ENCODE measurements around the gene PKDREJ.

- no peak for TF ChIP-seq CTCF (IDR thresholded peaks at IDR 0.05)
- no peak for TF ChIP-seq REST (IDR thresholded peaks at IDR 0.05; ENCODE audit: insufficient read depth in 1 of 2, low read depth in 2 of 2, low read length in 1 of 2)
- no peak for TF ChIP-seq POLR2AphosphoS5 (IDR thresholded peaks at IDR 0.05; ENCODE audit: low read depth, low read length)
- TF ChIP-seq SIN3A (IDR thresholded peaks at IDR 0.05; ENCODE audit: borderline replicate concordance, insufficient read depth, low read depth, low read length): no peak
- no peak for TF ChIP-seq TCF7L2 (IDR thresholded peaks at IDR 0.05; ENCODE audit: low read depth, low read length)
Measured at GRCh38 chr22:46250783-46251125, 12.4 kb downstream of the PKDREJ start.
